ENCODE data around the gene GCN1. TPM values are rescaled to one million over a fixed set of nuclear protein-coding genes. Genes with fewer than 3 reads are reported as not detected.
A peak's percentile ranks its signal among the peaks of the same experiment; 100 is the strongest.

The GCN1 gene, protein sequence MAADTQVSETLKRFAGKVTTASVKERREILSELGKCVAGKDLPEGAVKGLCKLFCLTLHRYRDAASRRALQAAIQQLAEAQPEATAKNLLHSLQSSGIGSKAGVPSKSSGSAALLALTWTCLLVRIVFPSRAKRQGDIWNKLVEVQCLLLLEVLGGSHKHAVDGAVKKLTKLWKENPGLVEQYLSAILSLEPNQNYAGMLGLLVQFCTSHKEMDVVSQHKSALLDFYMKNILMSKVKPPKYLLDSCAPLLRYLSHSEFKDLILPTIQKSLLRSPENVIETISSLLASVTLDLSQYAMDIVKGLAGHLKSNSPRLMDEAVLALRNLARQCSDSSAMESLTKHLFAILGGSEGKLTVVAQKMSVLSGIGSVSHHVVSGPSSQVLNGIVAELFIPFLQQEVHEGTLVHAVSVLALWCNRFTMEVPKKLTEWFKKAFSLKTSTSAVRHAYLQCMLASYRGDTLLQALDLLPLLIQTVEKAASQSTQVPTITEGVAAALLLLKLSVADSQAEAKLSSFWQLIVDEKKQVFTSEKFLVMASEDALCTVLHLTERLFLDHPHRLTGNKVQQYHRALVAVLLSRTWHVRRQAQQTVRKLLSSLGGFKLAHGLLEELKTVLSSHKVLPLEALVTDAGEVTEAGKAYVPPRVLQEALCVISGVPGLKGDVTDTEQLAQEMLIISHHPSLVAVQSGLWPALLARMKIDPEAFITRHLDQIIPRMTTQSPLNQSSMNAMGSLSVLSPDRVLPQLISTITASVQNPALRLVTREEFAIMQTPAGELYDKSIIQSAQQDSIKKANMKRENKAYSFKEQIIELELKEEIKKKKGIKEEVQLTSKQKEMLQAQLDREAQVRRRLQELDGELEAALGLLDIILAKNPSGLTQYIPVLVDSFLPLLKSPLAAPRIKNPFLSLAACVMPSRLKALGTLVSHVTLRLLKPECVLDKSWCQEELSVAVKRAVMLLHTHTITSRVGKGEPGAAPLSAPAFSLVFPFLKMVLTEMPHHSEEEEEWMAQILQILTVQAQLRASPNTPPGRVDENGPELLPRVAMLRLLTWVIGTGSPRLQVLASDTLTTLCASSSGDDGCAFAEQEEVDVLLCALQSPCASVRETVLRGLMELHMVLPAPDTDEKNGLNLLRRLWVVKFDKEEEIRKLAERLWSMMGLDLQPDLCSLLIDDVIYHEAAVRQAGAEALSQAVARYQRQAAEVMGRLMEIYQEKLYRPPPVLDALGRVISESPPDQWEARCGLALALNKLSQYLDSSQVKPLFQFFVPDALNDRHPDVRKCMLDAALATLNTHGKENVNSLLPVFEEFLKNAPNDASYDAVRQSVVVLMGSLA (N-terminal part only)
- 100 to 1,000 TPM; 126 to 151 TPM for total RNA-seq

GRCh38 chr12:120194534-120195395, at the start of gene GCN1:
GCN1 (minus strand) TSS chr12:120194715; CDS start chr12:120194697, 18 bp downstream.
- CTCF ChIA-PET, result interaction anchor here (8.3 kb wide), 1 partner anchor 70 kb away, joined by 86 read pairs; the partner anchor contains the start of gene PXN
- ATAC-seq (peak; percentile 85), DNase-seq (peak; percentile 89)
- Mint-ChIP-seq H3K4me3 (peak within 1 kb of the TSS; percentile 90), H3K36me3 (peaks cover 62% of the 10 kb centered on the region), H3K27ac (peak within 1 kb of the TSS; percentile 95), H3K27me3 (no peaks in the 10 kb centered on the region), H3K4me1 (peaks cover 70% of the 10 kb centered on the region), H3K9me3 (ENCODE audit: low read depth) (no peaks in the 10 kb centered on the region)

GRCh38 chr12:120242971-120243699, 48.6 kb upstream of the GCN1 start:
- Mint-ChIP-seq H3K4me1 (peaks cover 37% of the 10 kb centered on the region), H3K9me3 (ENCODE audit: low read depth) (no peaks in the 10 kb centered on the region), H3K36me3 (peaks cover 18% of the 10 kb centered on the region)

GRCh38 chr12:120242275-120242799, 47.8 kb upstream of the GCN1 start:
- DNase-seq (no peak), ATAC-seq (no peak)
- Mint-ChIP-seq H3K27me3 (no peaks in the 10 kb centered on the region), H3K4me3 (no peak overlapping the region), H3K27ac (no peak overlapping the region), H3K9me3 (ENCODE audit: low read depth) (no peaks in the 10 kb centered on the region), H3K36me3 (peaks cover 13% of the 10 kb centered on the region), H3K4me1 (peaks cover 35% of the 10 kb centered on the region)
- CTCF ChIA-PET, result interaction anchor here (0.7 to 0.9 kb wide), 2 partner anchors 11 to 19 kb away, joined by 3 to 4 read pairs; no protein-coding TSS in a partner anchor

More at GRCh38 chr12:120242971-120243699, 48.6 kb upstream of the GCN1 start:
- ATAC-seq (no peak), DNase-seq (no peak)
- Mint-ChIP-seq H3K27ac (no peak overlapping the region), H3K4me3 (no peak overlapping the region), H3K27me3 (no peaks in the 10 kb centered on the region)
- CTCF ChIA-PET, result interaction anchor here (0.6 to 0.9 kb wide), 4 partner anchors 11 to 42 kb away, joined by 3 to 4 read pairs (median 4); partner anchors contain the start of gene RPLP0

GRCh38 chr12:120241561-120242274, 47.2 kb upstream of the GCN1 start:
- Mint-ChIP-seq H3K36me3 (peaks cover 12% of the 10 kb centered on the region), H3K9me3 (ENCODE audit: low read depth) (no peaks in the 10 kb centered on the region), H3K27me3 (no peaks in the 10 kb centered on the region), H3K27ac (no peak overlapping the region), H3K4me1 (peaks cover 33% of the 10 kb centered on the region), H3K4me3 (no peak overlapping the region)
- ATAC-seq (no peak), DNase-seq (no peak)
- CTCF ChIA-PET, result interaction anchor here (1.6 kb wide), 1 partner anchor 9 kb away, joined by 6 read pairs; no protein-coding TSS in a partner anchor

DNA sequence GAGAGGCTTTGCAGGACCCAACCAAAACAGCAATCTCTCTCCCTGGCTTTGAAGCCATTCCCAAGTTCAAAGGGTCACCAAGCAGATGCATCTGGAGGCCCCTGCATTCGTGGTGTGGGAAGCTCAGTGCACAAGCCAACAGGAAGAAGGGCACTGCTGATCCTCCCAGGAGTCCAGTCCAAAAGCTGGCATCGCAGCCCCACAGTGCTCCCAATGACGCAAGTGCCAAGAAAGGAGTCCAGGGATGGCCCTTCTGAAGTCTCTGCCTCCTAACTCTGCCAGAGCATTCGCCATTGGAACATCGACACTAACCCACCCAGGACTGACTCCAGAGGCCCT, 45.9 kb upstream of the GCN1 start:
- Mint-ChIP-seq H3K36me3 (peaks cover 12% of the 10 kb centered on the region), H3K4me3 (no peak overlapping the region), H3K27me3 (no peaks in the 10 kb centered on the region), H3K4me1 (peaks cover 38% of the 10 kb centered on the region), H3K9me3 (ENCODE audit: low read depth) (no peaks in the 10 kb centered on the region), H3K27ac (no peak overlapping the region)
- DNase-seq, result no peak
- no peak for ATAC-seq
- CTCF ChIA-PET, result interaction anchor here (0.5 to 5.1 kb wide), 5 partner anchors 8 to 217 kb away, joined by 4 to 34 read pairs (median 6); partner anchors contain the start of gene PXN

GRCh38 chr12:120239776-120240494, 45.4 kb upstream of the GCN1 start:
- CTCF ChIA-PET, result interaction anchor here (0.5 to 5.1 kb wide), 7 partner anchors 8 to 218 kb away, joined by 3 to 34 read pairs (median 6); partner anchors contain the start of gene PXN
- Mint-ChIP-seq H3K9me3 (ENCODE audit: low read depth) (no peaks in the 10 kb centered on the region), H3K4me1 (peaks cover 37% of the 10 kb centered on the region), H3K27ac (no peak overlapping the region), H3K4me3 (no peak overlapping the region), H3K27me3 (no peaks in the 10 kb centered on the region), H3K36me3 (peaks cover 10% of the 10 kb centered on the region)
- DNase-seq (no peak), ATAC-seq (no peak)

GRCh38 chr12:120238839-120239445, 44.4 kb upstream of the GCN1 start:
- no peaks in the 10 kb centered on the region for H3K27me3 Mint-ChIP-seq
- ATAC-seq (no peak), DNase-seq (no peak)
- H3K36me3 Mint-ChIP-seq, result peaks cover 7% of the 10 kb centered on the region
- CTCF ChIA-PET, result interaction anchor here (1.1 to 5.1 kb wide), 4 partner anchors 10 to 27 kb away, joined by 3 to 34 read pairs (median 24); partner anchors contain the start of gene PXN
- H3K4me1 Mint-ChIP-seq, result peaks cover 42% of the 10 kb centered on the region
- no peaks in the 10 kb centered on the region for H3K9me3 Mint-ChIP-seq (ENCODE audit: low read depth)
- H3K4me3 Mint-ChIP-seq, result no peak overlapping the region
- H3K27ac Mint-ChIP-seq, result no peak overlapping the region

- peaks cover 47% of the 10 kb centered on the region for H3K4me1 Mint-ChIP-seq
- H3K4me3 Mint-ChIP-seq, result no peak overlapping the region
- no peaks in the 10 kb centered on the region for H3K27me3 Mint-ChIP-seq
- ATAC-seq, result no peak
- no peak for DNase-seq
- CTCF ChIA-PET, result interaction anchor here (0.6 to 5.1 kb wide), 5 partner anchors 10 to 35 kb away, joined by 3 to 34 read pairs (median 17); partner anchors contain the start of gene PXN
- H3K27ac Mint-ChIP-seq, result no peak overlapping the region
- H3K9me3 Mint-ChIP-seq (ENCODE audit: low read depth), result no peaks in the 10 kb centered on the region
- peaks cover 4% of the 10 kb centered on the region for H3K36me3 Mint-ChIP-seq
Observed at GRCh38 chr12:120238217-120238616, 43.7 kb upstream of the GCN1 start.

- Mint-ChIP-seq H3K9me3 (ENCODE audit: low read depth) (no peaks in the 10 kb centered on the region), H3K36me3 (peaks cover 4% of the 10 kb centered on the region), H3K4me3 (no peak overlapping the region), H3K27ac (no peak overlapping the region), H3K4me1 (peaks cover 50% of the 10 kb centered on the region), H3K27me3 (no peaks in the 10 kb centered on the region)
- no peak for ATAC-seq
- DNase-seq, result no peak
- CTCF ChIA-PET, result interaction anchor here (0.6 to 5.1 kb wide), 7 partner anchors 9 to 359 kb away, joined by 3 to 34 read pairs (median 14); partner anchors contain the start of gene PXN
Observed at GRCh38 chr12:120237360-120238171, 43.1 kb upstream of the GCN1 start.
